Heart left ventricle (tissue), 16 donors: ENCODE data around the gene DROSHA. TPM values are rescaled to one million over a fixed set of nuclear protein-coding genes. Genes with fewer than 3 reads are reported as not detected.
A peak's percentile ranks its signal among the peaks of the same experiment; 100 is the strongest.

Experiments used
- ATAC-seq, 4 donors: fragments of 200-7000 bp; cut with Tn5 transposase; one replicate each; pipeline ENCODE4 v1.9.1; 2020 to 2022; ENCODE audit warnings: moderate library complexity in 4 of 4, mild to moderate bottlenecking in 3 of 4, moderate number of reproducible peaks in 1 of 4
- DNase-seq, 5 donors: peaks; one replicate each; pipeline ENCODE4 v3.0.0-alpha.2; 2020
- H3K27ac ChIP-seq, 12 donors: fragments of 200-600 bp; sonication (generic) in 4 of 12; one replicate each; pipeline versions ENCODE4 v1.5.0 to v1.8.0; 2016 to 2022; ENCODE audit warnings: mild to moderate bottlenecking in 2 of 12
- H3K27me3 ChIP-seq, 9 donors: fragments of 200-600 bp; sonication (generic) in 2 of 9; one replicate each; pipeline versions ENCODE4 v1.5.1 to v1.8.0; 2016 to 2022; ENCODE audit warnings: mild to moderate bottlenecking in 3 of 9
- H3K36me3 ChIP-seq, 9 donors: fragments of 200-600 bp; sonication (generic) in 2 of 9; one replicate each; pipeline versions ENCODE4 v1.5.0 to v1.8.0; 2018 to 2022; ENCODE audit warnings: mild to moderate bottlenecking in 2 of 9
- H3K4me1 ChIP-seq, 12 donors: fragments of 200-600 bp; sonication (generic) in 4 of 12; one replicate each; pipeline versions ENCODE4 v1.5.0 to v1.8.0; 2016 to 2022; ENCODE audit warnings: mild to moderate bottlenecking in 3 of 12
- H3K4me3 ChIP-seq, 12 donors: fragments of 200-600 bp; sonication (generic) in 4 of 12; one replicate each; pipeline versions ENCODE4 v1.5.0 to v1.8.0; 2017 to 2022; ENCODE audit warnings: mild to moderate bottlenecking in 9 of 12, moderate library complexity in 4 of 12
- H3K9me3 ChIP-seq, 12 donors: fragments of 200-600 bp; sonication (generic) in 4 of 12; one replicate each; pipeline versions ENCODE4 v1.5.0 to v1.8.0; 2016 to 2022; ENCODE audit warnings: mild to moderate bottlenecking in 1 of 12
- CTCF ChIP-seq, 12 donors: fragments of 200-600 bp; sonication (generic) in 4 of 12; IDR thresholded peaks; one replicate each; pipeline versions ENCODE4 v1.5.0 to v1.8.0; 2018 to 2022; ENCODE audit warnings: antibody characterized with exemption in 12 of 12, mild to moderate bottlenecking in 5 of 12
- POLR2A ChIP-seq, 2 donors: fragments of 450-650 bp; IDR thresholded peaks; one replicate each; pipeline ENCODE4 v1.6.1; 2017; ENCODE audit warnings: antibody characterized with exemption in 2 of 2, mild to moderate bottlenecking in 2 of 2, moderate library complexity in 2 of 2
- WGBS, 4 donors: extraction: QIAGEN DNeasy Blood & Tissue Kit in 2 of 4; methylation state at CpG; one replicate each; pipeline versions ENCODE4 v1.1.5 to v1.1.7; 2013 to 2018; 5-methylcytosine and 5-hydroxymethylcytosine counted together
- intact Hi-C, 10 donors: fragments of 100-400 bp; cut with DNase I; formaldehyde crosslinking; loops; one replicate each; pipeline versions ENCODE4 v1.11.1 to v1.14.2; 2022
- polyA plus RNA-seq, 2 donors: library from polyadenylated mRNA; stranded (reverse); fragments of 200-250 nt; gene quantifications; one replicate each; pipeline ENCODE4 v1.2.3, GENCODE V29; 2013
- total RNA-seq, 9 donors: library from RNA; depleted of rRNA in 2 of 9; stranded (reverse); fragments of >200 nt in 2 of 9; fragmentation: NEBNext Ultra II Directional in 3 of 9; extraction: Animal tissue kit (Norgen Biotek cat#: 25700) in 3 of 9; gene quantifications; one replicate each; pipeline versions ENCODE4 v1.1.0 to v1.2.4, GENCODE V29; 2016 to 2023
- donor health status: ischemic (EF 13 %, LVEDD 7.1; RV severe dilation, severe dysfunction).
- donor health status: healthy with polysubstance abuse.
- donor health status: DM: no; HTN: yes; CAD: no.
- donor health status: DM: no; HTN: no; CAD: no.
- donor health status: ischemic (EF 25% LVEDD 6.9; RV normal size, moderate dysfunction).
- donor health status: ischemic (EF 25% LVEDD 5.7; RV mildly dilated, moderate dysfunction).
- donor health status: healthy.
- donor health status: DM: yes; HTN: yes; CAD: no.
- donor health status: ischemic (EF 35%, LVEDD 5.7; RV mildly dilated, moderate dysfunction).
- donor health status: nonischemic (EF 11% LVEDD 7.7; RV severe dilation, severe dysfunction).
- donor health status: DM: yes; HTN: yes; CAD: no.
- donor health status: PGD.
- donor health status: ischemic (EF 29% LVEDD 5.4; RV normal size, mild dysfunction).
- donor health status: nonischemic (EF 23%, LVEDD 6.1; RV moderate dilation, normal function).

Gene DROSHA
- total and polyA plus RNA-seq, 11 donors = 19.3 to 55.6 (median 33.2) TPM

GRCh38 chr5:31563216-31563615, 31.3 kb upstream of the DROSHA start:
- Histone ChIP-seq H3K27me3 (no peaks in the 10 kb centered on the region), H3K27ac (no peak overlapping the region), H3K9me3 (no peaks in the 10 kb centered on the region), H3K36me3 (no peaks in the 10 kb centered on the region), H3K4me1 (peaks cover 0 to 18% (median 2%) of the 10 kb centered on the region in 12 donors), H3K4me3 (no peak overlapping the region)
- ATAC-seq = peak in 1 of 4 donors; percentile 62
- no peak for DNase-seq
- intact Hi-C loops = no loop called here
- TF ChIP-seq POLR2A (IDR thresholded peaks at IDR 0.05) = no peak
- TF ChIP-seq CTCF (IDR thresholded peaks at IDR 0.05) = no peak
- 44 to 52% (median 48%) methylated on average over 4 of the region's 4 CpGs for WGBS, 4 donors

- no peak for DNase-seq
- intact Hi-C loops = no loop called here
- no peak overlapping the region for H3K4me3 ChIP-seq
- no peaks in the 10 kb centered on the region for H3K9me3 ChIP-seq
- H3K4me1 ChIP-seq = peaks cover 0 to 18% (median 2%) of the 10 kb centered on the region in 12 donors
- 30 to 54% (median 48%) methylated on average over 1 of the region's 1 CpG for WGBS, 4 donors
- TF ChIP-seq POLR2A (IDR thresholded peaks at IDR 0.05) = no peak
- TF ChIP-seq CTCF (IDR thresholded peaks at IDR 0.05) = no peak
- no peak overlapping the region for H3K27ac ChIP-seq
- no peaks in the 10 kb centered on the region for H3K27me3 ChIP-seq
- ATAC-seq = peak in 1 of 4 donors; percentile 31
- peaks cover 0 to 6% (median 3%) of the 10 kb centered on the region in 9 donors for H3K36me3 ChIP-seq
Measured at GRCh38 chr5:31561946-31562345, 30.1 kb upstream of the DROSHA start.

GRCh38 chr5:31559942-31560341, 28.0 kb upstream of the DROSHA start:
- Histone ChIP-seq H3K4me3 (no peak overlapping the region), H3K9me3 (no peaks in the 10 kb centered on the region), H3K27me3 (no peaks in the 10 kb centered on the region), H3K36me3 (peaks cover 0 to 25% (median 22%) of the 10 kb centered on the region in 9 donors), H3K4me1 (peaks cover 0 to 18% (median 2%) of the 10 kb centered on the region in 12 donors), H3K27ac (no peak overlapping the region)
- TF ChIP-seq POLR2A (IDR thresholded peaks at IDR 0.05) = no peak
- no peak for DNase-seq
- intact Hi-C loops = loop anchor here in 1 of 10 donors (5.0 kb wide), 1 partner anchor 98 kb away; no protein-coding TSS in a partner anchor
- ATAC-seq = no peak
- WGBS, 4 donors = 96 to 98% (median 97%) methylated on average over 3 of the region's 3 CpGs

- DNase-seq (no peak), ATAC-seq (no peak)
- intact Hi-C loops = loop anchor here in 1 of 10 donors (5.0 kb wide), 1 partner anchor 94 kb away; no protein-coding TSS in a partner anchor
- H3K9me3 ChIP-seq = no peaks in the 10 kb centered on the region
- WGBS, 4 donors = 87 to 97% (median 92%) methylated on average over 3 of the region's 3 CpGs
- TF ChIP-seq POLR2A (IDR thresholded peaks at IDR 0.05) (no peak), CTCF (IDR thresholded peaks at IDR 0.05) (no peak)
- no peak overlapping the region for H3K4me3 ChIP-seq
- H3K4me1 ChIP-seq = no peaks in the 10 kb centered on the region
- no peak overlapping the region for H3K27ac ChIP-seq
- peaks cover 0 to 60% (median 57%) of the 10 kb centered on the region in 9 donors for H3K36me3 ChIP-seq
- H3K27me3 ChIP-seq = no peaks in the 10 kb centered on the region
Measured at GRCh38 chr5:31556461-31556860, 24.6 kb upstream of the DROSHA start.

GRCh38 chr5:31554552-31554951, 22.7 kb upstream of the DROSHA start:
- no peak for DNase-seq
- peaks cover 0 to 79% (median 65%) of the 10 kb centered on the region in 9 donors for H3K36me3 ChIP-seq

More at GRCh38 chr5:31554552-31554951, 22.7 kb upstream of the DROSHA start:
- intact Hi-C loops = no loop called here
- H3K4me3 ChIP-seq = no peak overlapping the region
- no peaks in the 10 kb centered on the region for H3K27me3 ChIP-seq
- TF ChIP-seq CTCF (IDR thresholded peaks at IDR 0.05) (no peak), POLR2A (IDR thresholded peaks at IDR 0.05) (no peak)
- no peak overlapping the region for H3K27ac ChIP-seq
- 98 to 100% (median 99%) methylated on average over 1 of the region's 1 CpG for WGBS, 4 donors
- H3K4me1 ChIP-seq = no peaks in the 10 kb centered on the region
- no peak for ATAC-seq
- H3K9me3 ChIP-seq = no peaks in the 10 kb centered on the region
